ENCODE results near the gene FKRP. TPM values are rescaled to one million over a fixed set of nuclear protein-coding genes. Genes with fewer than 3 reads are reported as not detected.
"Not testable (repeated sequence)": the region's sequence is repeated elsewhere in the genome, so short reads cannot be mapped to it uniquely, and the experiment has no call there.

Gene FKRP
- total and polyA plus RNA-seq, 8 donors: 6.0 to 76.3 (median 9.7) TPM

- Histone ChIP-seq H3K9me3 (no peaks in the 10 kb centered on the region), H3K4me3 (no peak overlapping the region), H3K27ac (no peak overlapping the region), H3K27me3 (no peaks in the 10 kb centered on the region), H3K4me1 (peaks cover 8 to 17% (median 16%) of the 10 kb centered on the region in 4 donors), H3K36me3 (peaks cover 61 to 95% (median 85%) of the 10 kb centered on the region in 4 donors)
- TF ChIP-seq POLR2A (IDR thresholded peaks at IDR 0.05) (no peak), POLR2AphosphoS5 (IDR thresholded peaks at IDR 0.05) (no peak), EP300 (IDR thresholded peaks at IDR 0.05) (no peak), CTCF (IDR thresholded peaks at IDR 0.05) (no peak)
- intact Hi-C loops (cut with DNase I; ENCODE audit: low total_unique reads): no loop called here
- WGBS, 5 donors: 89 to 95% (median 92%) methylated on average over 12 to 13 of the region's 13 CpGs
- no peak for DNase-seq
Measured at GRCh38 chr19:46700704-46701103, 45.2 kb upstream of the FKRP start.

- Histone ChIP-seq H3K4me1 (no peaks in the 10 kb centered on the region), H3K36me3 (peaks cover 47 to 95% (median 93%) of the 10 kb centered on the region in 4 donors), H3K9me3 (no peaks in the 10 kb centered on the region), H3K27ac (no peak overlapping the region), H3K4me3 (no peak overlapping the region), H3K27me3 (no peaks in the 10 kb centered on the region)
- DNase-seq: peak; percentile 80 to 85
- TF ChIP-seq POLR2A (IDR thresholded peaks at IDR 0.05) (no peak), EP300 (IDR thresholded peaks at IDR 0.05) (no peak), CTCF (IDR thresholded peaks at IDR 0.05) (peak in 5 of 7 experiments; percentile 58 to 97 (median 97)), POLR2AphosphoS5 (IDR thresholded peaks at IDR 0.05) (peak in 1 of 3 donors; percentile 28)
- WGBS, 5 donors: 30 to 42% (median 34%) methylated on average over 16 to 21 of the region's 21 CpGs
- intact Hi-C loops (cut with DNase I; ENCODE audit: low total_unique reads): no loop called here
Measured at GRCh38 chr19:46704379-46705076, 41.3 kb upstream of the FKRP start.

DNA sequence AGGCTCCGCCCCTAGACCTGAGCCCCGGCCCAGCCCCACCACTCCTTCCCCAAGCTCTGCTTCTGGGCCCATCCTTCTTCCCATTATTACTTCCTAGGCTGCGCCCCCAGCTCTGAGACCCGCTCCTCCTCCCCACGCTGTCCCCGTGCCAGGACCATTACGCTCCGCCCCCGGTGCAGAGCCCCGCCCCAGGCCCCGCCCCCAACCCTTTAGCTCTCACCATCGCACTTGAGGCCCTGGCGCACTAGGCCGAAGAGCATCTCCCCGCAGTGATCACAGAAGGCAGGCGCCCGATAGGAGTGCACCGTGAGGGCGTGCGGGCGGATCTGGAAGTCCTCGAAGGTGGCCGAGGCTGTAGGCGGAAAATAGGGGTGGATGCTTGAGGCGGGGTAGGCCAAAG, 35.2 kb upstream of the FKRP start:
- peaks cover 11 to 22% (median 19%) of the 10 kb centered on the region in 4 donors for H3K4me1 ChIP-seq
- intact Hi-C loops (cut with DNase I; ENCODE audit: low total_unique reads): no loop called here
- H3K9me3 ChIP-seq: no peaks in the 10 kb centered on the region
- H3K27ac ChIP-seq: no peak overlapping the region
- TF ChIP-seq CTCF (IDR thresholded peaks at IDR 0.05) (no peak), POLR2AphosphoS5 (IDR thresholded peaks at IDR 0.05) (no peak), EP300 (IDR thresholded peaks at IDR 0.05) (no peak), POLR2A (IDR thresholded peaks at IDR 0.05) (no peak)
- H3K4me3 ChIP-seq: no peak overlapping the region
- no peak for DNase-seq
- WGBS, 5 donors: 78 to 85% (median 83%) methylated on average over 22 to 25 of the region's 25 CpGs
- peaks cover 25 to 64% (median 58%) of the 10 kb centered on the region in 4 donors for H3K36me3 ChIP-seq
- no peaks in the 10 kb centered on the region for H3K27me3 ChIP-seq

GRCh38 chr19:46712768-46713338, 33.0 kb upstream of the FKRP start:
- intact Hi-C loops (cut with DNase I; ENCODE audit: low total_unique reads); H3K4me3 ChIP-seq; H3K9me3 ChIP-seq; H3K27me3 ChIP-seq; DNase-seq: not testable (repeated sequence)
- peaks cover 25 to 42% (median 37%) of the 10 kb centered on the region in 4 donors for H3K36me3 ChIP-seq
- peak overlapping the region in 3 of 5 donors; percentile 91 to 93 (median 92) for H3K27ac ChIP-seq
- WGBS, 5 donors: 76 to 85% (median 82%) methylated on average over 6 of the region's 6 CpGs
- H3K4me1 ChIP-seq: peaks cover 18 to 34% (median 31%) of the 10 kb centered on the region in 4 donors

Data from stomach (tissue), 9 donors.